ENCODE results near the gene RAB11FIP4. TPM values are rescaled to one million over a fixed set of nuclear protein-coding genes. Genes with fewer than 3 reads are reported as not detected.
"Not testable (repeated sequence)": the region's sequence is repeated elsewhere in the genome, so short reads cannot be mapped to it uniquely, and the experiment has no call there.

RAB11FIP4 gene
- total and polyA plus RNA-seq, 2 donors = 1.5 to 4.2 TPM

DNA sequence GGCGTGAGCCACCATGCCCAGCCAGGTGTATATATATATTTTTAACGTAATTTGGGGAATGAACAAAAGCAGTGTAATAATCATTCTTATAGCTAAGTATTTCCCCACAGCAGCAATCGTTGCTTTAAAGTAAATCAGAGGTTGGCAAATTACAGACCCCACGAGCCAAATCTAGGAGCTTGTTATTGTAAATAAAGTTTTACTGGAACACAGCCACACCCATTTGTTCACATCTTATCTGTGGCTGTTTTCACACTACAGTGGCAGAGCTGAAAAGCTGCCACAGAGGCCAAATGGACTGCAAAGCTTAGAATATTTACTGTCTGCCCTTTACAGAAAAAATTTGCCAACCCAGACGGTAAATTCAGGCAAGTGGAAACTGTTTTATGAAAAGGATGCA lies 50.8 kb downstream of the RAB11FIP4 start:
- no peak for DNase-seq (ENCODE audit: extremely low spot score)
- WGBS = 67% methylated on average over 5 of the region's 5 CpGs
- no peak overlapping the region for H3K4me3 ChIP-seq (ENCODE audit: low read depth, low read length)
- H3K27ac ChIP-seq (ENCODE audit: low read depth) = no peak overlapping the region
- no peaks in the 10 kb centered on the region for H3K4me1 ChIP-seq (ENCODE audit: insufficient read depth)
- no peaks in the 10 kb centered on the region for H3K36me3 ChIP-seq (ENCODE audit: insufficient read depth)

DNA sequence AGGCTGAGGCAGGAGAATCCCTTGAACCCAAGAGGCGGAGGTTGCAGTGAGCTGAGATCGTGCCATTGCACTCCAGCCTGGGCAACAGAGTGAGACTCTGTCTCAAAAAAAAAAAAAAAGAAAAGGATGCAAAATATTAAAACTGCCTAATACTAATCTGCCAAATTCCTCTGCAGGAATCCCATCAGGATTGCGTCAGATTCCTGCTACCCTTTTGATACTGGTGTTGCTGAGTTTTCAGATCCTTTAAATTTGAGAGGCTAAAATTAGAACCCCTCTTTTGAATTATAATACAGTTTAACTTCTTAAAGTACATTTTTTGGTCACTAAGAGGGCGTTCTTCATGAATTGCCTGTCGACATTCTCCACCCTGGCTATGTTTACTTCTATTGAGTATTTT lies 51.4 kb downstream of the RAB11FIP4 start:
- WGBS = 77% methylated on average over 5 of the region's 5 CpGs
- not testable (repeated sequence) for H3K4me3 ChIP-seq (ENCODE audit: low read depth, low read length); H3K27ac ChIP-seq (ENCODE audit: low read depth); DNase-seq (ENCODE audit: extremely low spot score); H3K36me3 ChIP-seq (ENCODE audit: insufficient read depth); H3K4me1 ChIP-seq (ENCODE audit: insufficient read depth)

DNA sequence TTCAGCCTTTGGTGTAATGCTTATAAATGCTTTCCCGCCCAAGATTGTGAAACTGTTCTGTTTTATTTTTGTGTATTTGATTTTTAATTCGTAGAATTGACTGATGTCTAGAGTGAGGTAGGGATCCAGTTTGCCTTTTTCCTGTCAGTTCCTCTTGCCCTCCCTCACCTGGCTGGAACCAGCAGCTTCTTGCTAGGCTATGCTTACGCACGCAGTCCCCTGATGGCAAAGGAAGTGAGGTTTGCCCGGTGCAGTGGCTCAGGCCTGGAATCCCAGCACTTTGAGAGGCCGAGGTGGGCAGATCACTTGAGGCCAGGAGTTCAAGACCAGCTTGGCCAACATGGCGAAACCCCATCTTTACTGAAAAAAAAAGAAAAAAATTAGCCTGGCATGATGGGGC lies 51.9 kb downstream of the RAB11FIP4 start:
- H3K36me3 ChIP-seq (ENCODE audit: insufficient read depth) = no peaks in the 10 kb centered on the region
- WGBS = 81% methylated on average over 7 of the region's 7 CpGs
- H3K4me1 ChIP-seq (ENCODE audit: insufficient read depth) = no peaks in the 10 kb centered on the region
- H3K27ac ChIP-seq (ENCODE audit: low read depth) = no peak overlapping the region
- no peak for DNase-seq (ENCODE audit: extremely low spot score)
- no peak overlapping the region for H3K4me3 ChIP-seq (ENCODE audit: low read depth, low read length)

DNA sequence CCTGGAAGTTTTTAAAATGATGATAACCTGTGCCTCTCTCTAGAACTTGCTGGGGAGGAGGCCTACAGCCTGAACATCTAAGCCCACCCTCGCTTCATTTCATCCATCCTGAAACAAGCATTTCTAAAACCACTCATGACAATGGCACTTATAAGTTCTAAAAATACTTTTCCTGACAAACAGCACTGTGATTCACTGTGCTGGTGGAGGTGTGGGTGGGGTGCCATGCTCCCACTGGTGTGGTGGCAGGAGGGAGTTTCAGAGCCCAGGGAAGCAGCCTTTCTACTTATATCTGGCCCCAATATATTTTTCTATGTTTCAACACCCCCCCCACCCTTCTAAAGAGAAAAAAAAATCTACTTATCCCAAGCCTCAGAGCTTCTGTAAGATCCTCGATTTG lies 52.6 kb downstream of the RAB11FIP4 start:
- Histone ChIP-seq H3K27ac (ENCODE audit: low read depth) (no peak overlapping the region), H3K4me1 (ENCODE audit: insufficient read depth) (no peaks in the 10 kb centered on the region), H3K4me3 (ENCODE audit: low read depth, low read length) (no peak overlapping the region), H3K36me3 (ENCODE audit: insufficient read depth) (no peaks in the 10 kb centered on the region)
- WGBS = 83% methylated on average over 2 of the region's 2 CpGs
- DNase-seq (ENCODE audit: extremely low spot score) = no peak

DNA sequence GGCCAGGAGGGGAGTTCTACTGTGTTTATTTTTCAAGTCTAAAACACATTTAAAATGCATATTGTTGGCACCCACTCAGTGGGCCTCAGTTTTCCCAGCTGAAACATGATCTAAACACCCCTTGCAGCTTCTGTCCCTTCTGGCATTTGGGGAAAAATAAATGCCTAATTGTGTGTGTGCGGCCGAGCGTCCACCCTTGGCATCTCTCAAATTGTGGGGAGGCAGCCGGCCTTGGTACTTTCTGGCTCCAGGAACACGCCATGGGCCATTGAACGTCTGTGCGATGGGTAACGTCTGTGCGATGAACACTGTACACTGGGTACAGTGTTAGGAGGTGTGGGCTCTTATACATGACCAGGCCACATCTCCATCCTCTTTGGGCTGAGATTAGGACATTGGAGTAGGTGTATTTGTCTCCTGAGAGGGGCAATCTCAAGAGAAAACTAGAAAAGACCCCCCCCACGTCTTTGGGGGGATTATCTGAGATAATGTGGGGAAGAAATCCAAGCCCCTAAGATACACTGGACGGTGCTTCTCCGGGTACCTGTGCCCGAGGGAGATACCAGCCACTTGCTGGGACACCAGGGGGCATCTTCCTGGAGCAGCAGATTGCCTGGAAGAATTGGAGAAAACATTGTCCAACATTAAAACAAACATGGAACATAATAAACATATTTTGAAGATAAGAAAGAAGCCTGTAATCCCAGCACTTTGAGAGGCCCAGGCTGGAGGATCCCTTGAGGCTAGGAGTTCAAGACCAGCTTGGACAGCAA lies 54.9 kb downstream of the RAB11FIP4 start:
- 81% methylated on average over 13 of the region's 13 CpGs for WGBS
- no peaks in the 10 kb centered on the region for H3K4me1 ChIP-seq (ENCODE audit: insufficient read depth)
- H3K4me3 ChIP-seq (ENCODE audit: low read depth, low read length) = no peak overlapping the region
- DNase-seq (ENCODE audit: extremely low spot score) = no peak
- H3K27ac ChIP-seq (ENCODE audit: low read depth) = no peak overlapping the region
- no peaks in the 10 kb centered on the region for H3K36me3 ChIP-seq (ENCODE audit: insufficient read depth)

DNA sequence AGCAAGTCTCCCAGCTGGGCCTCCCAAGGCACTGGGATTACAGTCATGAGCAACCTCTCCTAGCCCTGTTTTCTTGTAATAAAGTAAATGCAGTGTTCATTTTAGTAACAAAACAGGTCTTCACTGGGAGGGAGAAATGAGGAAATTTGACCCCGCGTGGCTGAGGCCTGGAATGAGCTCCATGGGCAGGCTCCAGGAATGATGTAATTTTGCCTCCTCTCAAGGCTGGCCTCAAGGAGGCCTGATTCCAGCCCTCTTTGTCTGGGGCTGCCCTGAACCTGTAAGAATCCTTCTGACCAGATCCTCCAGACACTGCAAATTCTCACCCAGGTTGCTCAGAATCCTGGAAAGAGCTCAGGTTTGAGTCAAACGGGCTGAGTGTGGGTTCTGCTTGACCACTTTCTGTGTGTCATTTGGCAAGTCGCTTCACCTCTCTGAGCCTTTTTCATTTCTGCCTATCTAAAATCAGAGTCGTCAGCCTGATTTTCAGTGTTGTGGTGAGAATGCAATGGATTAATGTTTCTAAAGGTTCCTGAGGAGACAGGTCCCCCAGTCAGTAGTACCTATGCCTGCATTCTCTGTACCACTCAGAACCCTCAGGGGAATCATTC lies 57.1 kb downstream of the RAB11FIP4 start:
- Histone ChIP-seq H3K36me3 (ENCODE audit: insufficient read depth) (no peaks in the 10 kb centered on the region), H3K4me1 (ENCODE audit: insufficient read depth) (no peaks in the 10 kb centered on the region), H3K27ac (ENCODE audit: low read depth) (no peak overlapping the region), H3K4me3 (ENCODE audit: low read depth, low read length) (no peak overlapping the region)
- 77% methylated on average over 5 of the region's 5 CpGs for WGBS
- DNase-seq (ENCODE audit: extremely low spot score) = no peak

DNA sequence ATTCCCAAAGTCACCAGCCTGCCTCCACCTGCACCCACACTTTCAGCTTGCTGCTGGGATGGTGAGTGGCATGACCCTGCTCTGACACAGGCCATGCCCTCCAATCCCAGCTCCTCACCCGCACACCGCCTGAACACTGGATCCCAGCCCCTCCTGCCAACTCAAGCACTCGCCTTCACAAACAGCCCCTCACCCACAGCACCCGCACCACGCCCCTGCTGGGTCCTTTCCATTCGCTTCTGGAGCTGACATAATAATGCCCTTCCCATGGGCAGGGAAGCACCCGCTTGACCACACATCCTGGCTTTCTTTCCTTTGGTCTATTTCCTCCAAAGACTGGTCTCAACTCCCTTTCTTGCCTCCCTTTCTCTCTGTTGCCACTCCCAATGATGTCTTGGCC lies 57.6 kb downstream of the RAB11FIP4 start:
- H3K4me3 ChIP-seq (ENCODE audit: low read depth, low read length) = no peak overlapping the region
- no peaks in the 10 kb centered on the region for H3K36me3 ChIP-seq (ENCODE audit: insufficient read depth)
- no peak for DNase-seq (ENCODE audit: extremely low spot score)
- 74% methylated on average over 7 of the region's 7 CpGs for WGBS
- H3K4me1 ChIP-seq (ENCODE audit: insufficient read depth) = no peaks in the 10 kb centered on the region
- no peak overlapping the region for H3K27ac ChIP-seq (ENCODE audit: low read depth)

DNA sequence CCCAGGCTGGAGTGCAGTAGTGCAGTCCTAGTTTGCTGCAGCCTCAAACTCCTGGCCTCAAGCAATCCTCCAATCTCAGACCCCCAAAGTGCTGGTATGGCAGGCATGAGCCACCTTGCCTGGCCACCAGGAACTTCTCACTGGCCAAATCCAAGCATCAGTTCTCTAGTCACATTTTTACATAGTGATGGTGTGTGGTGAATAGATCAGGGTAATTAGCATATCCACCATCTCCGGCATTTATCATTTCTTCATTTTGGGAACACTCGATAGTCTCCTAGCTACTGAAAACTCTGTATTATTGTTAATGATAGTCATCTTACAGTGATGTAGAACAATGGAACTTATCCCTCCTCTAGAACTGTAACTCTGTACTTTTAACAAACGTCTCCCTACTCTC lies 58.3 kb downstream of the RAB11FIP4 start:
- DNase-seq (ENCODE audit: extremely low spot score) = no peak
- 78% methylated on average over 3 of the region's 3 CpGs for WGBS
- Histone ChIP-seq H3K36me3 (ENCODE audit: insufficient read depth) (no peaks in the 10 kb centered on the region), H3K27ac (ENCODE audit: low read depth) (no peak overlapping the region), H3K4me1 (ENCODE audit: insufficient read depth) (peaks cover 1% of the 10 kb centered on the region), H3K4me3 (ENCODE audit: low read depth, low read length) (no peak overlapping the region)

DNA sequence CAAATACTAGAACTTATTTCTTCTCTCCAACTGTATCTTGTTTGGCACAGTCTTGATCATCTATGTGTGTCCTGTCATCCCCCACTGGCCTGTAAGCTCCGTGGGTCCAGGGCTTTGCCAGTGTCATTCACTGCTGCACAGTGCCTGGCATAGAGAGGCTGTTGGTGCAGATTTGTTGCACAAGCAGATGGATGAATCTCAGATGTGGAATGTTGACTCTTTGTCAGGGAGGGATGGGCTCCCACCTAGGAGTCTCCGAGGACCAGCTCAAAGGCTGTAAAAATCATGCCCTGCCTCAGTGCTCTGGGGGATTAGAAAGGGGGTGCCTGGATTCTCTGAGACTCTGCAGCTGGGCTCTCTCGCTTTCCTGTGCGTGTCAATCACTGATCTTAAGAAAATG lies 60.6 kb downstream of the RAB11FIP4 start:
- DNase-seq (ENCODE audit: extremely low spot score) = no peak
- no peaks in the 10 kb centered on the region for H3K36me3 ChIP-seq (ENCODE audit: insufficient read depth)
- no peak overlapping the region for H3K4me3 ChIP-seq (ENCODE audit: low read depth, low read length)
- no peak overlapping the region for H3K27ac ChIP-seq (ENCODE audit: low read depth)
- H3K4me1 ChIP-seq (ENCODE audit: insufficient read depth) = peaks cover 1% of the 10 kb centered on the region
- 57% methylated on average over 4 of the region's 4 CpGs for WGBS

DNA sequence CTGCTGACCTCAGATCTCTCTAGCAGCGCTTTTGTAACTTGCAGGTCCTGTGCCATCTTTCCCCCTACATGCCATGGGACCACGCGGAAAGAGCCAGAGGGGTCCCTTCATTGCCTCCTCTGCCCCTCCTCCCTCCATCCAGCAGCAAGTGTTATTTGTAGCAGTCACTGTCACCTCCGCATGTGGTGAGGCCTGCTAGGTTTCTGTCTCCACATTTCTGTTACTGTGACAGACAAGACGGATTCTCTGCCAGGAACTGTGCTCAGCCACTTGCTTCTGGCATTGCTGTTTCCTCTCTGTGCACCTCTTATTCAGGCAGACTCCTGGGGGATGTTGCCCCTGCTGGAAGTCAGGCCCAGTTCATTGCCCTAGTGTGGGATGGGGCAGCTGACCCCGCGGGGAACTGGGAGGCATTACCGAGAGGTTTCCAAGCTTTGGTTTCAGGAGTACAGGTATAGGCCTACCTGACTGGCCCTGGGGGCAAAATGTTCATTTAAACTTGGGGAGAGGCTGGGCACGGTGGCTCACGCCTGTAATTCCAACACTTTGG lies 61.2 kb downstream of the RAB11FIP4 start:
- no peak for DNase-seq (ENCODE audit: extremely low spot score)
- Histone ChIP-seq H3K36me3 (ENCODE audit: insufficient read depth) (no peaks in the 10 kb centered on the region), H3K27ac (ENCODE audit: low read depth) (no peak overlapping the region), H3K4me3 (ENCODE audit: low read depth, low read length) (no peak overlapping the region), H3K4me1 (ENCODE audit: insufficient read depth) (peaks cover 1% of the 10 kb centered on the region)
- 79% methylated on average over 10 of the region's 10 CpGs for WGBS

DNA sequence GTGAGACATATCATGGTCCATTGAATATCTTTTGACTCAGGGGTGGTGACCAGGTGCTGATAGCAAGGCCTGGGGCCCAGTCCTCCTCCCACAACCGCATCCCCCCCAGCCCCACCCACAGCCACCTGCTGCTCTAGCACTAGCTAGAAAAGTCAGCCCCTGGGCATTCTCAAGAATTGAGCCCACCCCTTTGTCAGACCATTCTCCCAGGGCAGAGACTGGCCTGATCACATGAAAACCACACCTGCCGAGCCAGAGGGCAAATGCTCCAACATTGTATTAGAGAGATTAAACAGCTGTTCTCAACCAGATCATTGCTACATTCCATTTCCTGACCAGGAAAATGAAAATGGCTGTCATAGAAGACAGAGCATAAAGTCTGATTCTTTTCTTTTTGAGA lies 62.4 kb downstream of the RAB11FIP4 start:
- H3K27ac ChIP-seq (ENCODE audit: low read depth) = no peak overlapping the region
- H3K4me3 ChIP-seq (ENCODE audit: low read depth, low read length) = no peak overlapping the region
- peaks cover 1% of the 10 kb centered on the region for H3K4me1 ChIP-seq (ENCODE audit: insufficient read depth)
- DNase-seq (ENCODE audit: extremely low spot score) = no peak
- WGBS = 80% methylated on average over 2 of the region's 2 CpGs
- H3K36me3 ChIP-seq (ENCODE audit: insufficient read depth) = no peaks in the 10 kb centered on the region

DNA sequence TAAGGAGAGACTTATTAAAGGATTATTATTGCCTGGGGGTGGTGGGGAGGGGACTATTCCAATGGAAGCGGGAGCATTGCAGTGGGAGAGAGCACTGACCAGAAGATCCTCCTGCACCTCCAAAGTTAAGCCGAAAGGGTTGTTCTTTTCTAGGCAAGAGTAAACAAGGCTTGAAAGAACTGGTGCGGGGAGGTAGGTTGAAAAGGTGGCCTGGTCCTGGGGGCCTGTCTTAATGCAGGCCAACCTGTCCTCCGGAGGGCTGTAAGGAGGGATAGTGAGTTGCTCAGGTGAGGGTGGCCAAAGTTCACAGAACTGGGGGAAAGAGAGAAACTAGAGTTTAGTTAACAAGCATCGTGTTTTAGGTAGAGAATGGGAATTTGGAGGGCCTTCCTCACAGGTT lies 65.3 kb downstream of the RAB11FIP4 start:
- no peak for DNase-seq (ENCODE audit: extremely low spot score)
- no peaks in the 10 kb centered on the region for H3K36me3 ChIP-seq (ENCODE audit: insufficient read depth)
- no peak overlapping the region for H3K4me3 ChIP-seq (ENCODE audit: low read depth, low read length)
- no peak overlapping the region for H3K27ac ChIP-seq (ENCODE audit: low read depth)
- H3K4me1 ChIP-seq (ENCODE audit: insufficient read depth) = peaks cover 1% of the 10 kb centered on the region
- 70% methylated on average over 5 of the region's 5 CpGs for WGBS

DNA sequence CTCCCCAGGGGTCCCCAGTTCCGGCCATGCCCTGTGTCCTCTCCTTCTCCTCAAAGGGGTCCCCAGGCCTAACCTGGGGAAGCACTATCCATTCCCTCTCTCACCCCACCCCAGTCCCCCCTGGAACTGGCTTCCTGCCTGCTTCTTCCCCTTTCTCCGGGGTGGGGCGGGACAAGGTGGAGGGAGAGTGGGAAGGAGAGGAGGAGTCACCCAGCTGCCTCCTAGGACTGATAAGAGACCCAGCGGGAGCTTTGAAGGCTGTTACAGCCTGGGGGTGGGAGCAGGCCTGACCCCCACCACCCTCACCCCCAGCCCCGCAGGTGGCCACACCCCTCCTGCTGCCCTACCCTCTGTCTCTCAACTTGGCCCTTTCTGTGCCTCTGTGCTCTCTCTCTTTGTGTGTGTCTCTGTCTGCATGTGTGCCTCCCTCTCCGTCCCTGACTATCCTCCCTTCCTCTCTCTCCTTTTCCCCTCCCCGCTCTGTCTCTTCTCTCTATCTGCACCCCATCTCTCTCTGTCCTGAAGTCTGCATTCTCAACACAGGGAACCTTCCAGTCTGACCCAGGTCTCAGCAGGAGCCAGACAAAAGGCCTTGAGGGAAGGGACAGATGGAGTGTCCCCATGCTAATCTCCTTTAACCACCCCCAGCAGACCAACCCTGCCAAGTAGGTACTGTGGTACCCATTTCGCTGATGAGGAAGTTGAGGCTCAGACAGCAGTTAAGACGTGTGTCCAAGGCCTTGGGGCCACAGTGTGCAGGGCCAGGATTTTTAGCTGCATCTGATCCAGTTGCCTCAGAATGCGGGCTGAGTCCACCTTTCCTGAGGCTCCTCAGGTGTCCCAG lies 66.1 kb downstream of the RAB11FIP4 start:
- H3K4me1 ChIP-seq (ENCODE audit: insufficient read depth) = peaks cover 1% of the 10 kb centered on the region
- no peak for DNase-seq (ENCODE audit: extremely low spot score)
- no peak overlapping the region for H3K4me3 ChIP-seq (ENCODE audit: low read depth, low read length)
- H3K27ac ChIP-seq (ENCODE audit: low read depth) = no peak overlapping the region
- no peaks in the 10 kb centered on the region for H3K36me3 ChIP-seq (ENCODE audit: insufficient read depth)
- WGBS = 59% methylated on average over 10 of the region's 10 CpGs
